Activated CD4-positive, alpha-beta T cell treated with anti-CD3 and anti-CD28 coated beads for 24 hours (primary cell): ENCODE measurements around the gene SLC7A9.

Experiments
- DNase-seq, 2 donors: peaks; one replicate each; pipeline ENCODE4 v3.0.0-alpha.2; 2020; ENCODE audit warnings: low read depth in 2 of 2

Gene SLC7A9

GRCh38 chr19:32869369-32869965, at the start of gene SLC7A9:
Gene SLC7A9 (minus strand): TSS chr19:32869767. CDS start chr19:32868534, 1,233 bp downstream.
- no peak for DNase-seq

DNA sequence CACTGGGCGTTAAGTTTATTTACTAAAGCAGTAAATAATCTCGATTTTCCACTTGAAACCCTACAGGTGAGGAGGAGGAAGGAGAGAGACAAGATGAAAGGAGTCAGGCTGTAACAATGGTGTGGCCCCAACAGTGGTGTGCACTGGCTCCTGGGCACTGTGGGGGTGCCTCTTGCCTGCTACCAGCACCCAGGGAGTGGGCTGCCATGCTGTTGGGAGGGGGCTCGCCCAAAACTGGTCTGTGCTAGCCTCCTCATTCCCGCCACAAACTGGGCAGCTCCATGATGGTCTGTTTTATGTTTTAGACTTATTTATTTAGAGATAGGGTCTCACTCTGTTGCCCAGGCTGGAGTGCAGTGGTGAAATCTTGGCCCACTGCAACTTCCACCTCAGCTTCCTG, 49.8 kb upstream of the SLC7A9 start:
- DNase-seq, result no peak

DNA sequence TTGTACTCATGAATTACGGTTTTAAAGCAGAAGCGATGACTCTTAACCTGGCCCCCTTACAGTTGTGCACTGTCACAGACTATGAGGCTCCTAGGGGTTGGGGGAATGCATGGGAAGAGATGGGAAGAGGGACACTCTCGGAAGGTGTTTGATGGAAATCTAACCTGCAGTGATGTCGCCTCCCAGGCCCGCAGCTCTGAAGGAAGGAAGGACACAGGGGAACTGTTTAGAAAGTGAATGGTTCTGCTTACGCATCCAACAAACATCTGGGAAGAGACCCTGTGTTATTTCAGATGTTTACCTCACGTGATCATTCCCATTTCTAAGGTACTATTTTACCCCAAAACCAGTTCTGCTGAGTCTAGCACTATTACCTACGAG, 48.0 kb upstream of the SLC7A9 start:
- no peak for DNase-seq

DNA sequence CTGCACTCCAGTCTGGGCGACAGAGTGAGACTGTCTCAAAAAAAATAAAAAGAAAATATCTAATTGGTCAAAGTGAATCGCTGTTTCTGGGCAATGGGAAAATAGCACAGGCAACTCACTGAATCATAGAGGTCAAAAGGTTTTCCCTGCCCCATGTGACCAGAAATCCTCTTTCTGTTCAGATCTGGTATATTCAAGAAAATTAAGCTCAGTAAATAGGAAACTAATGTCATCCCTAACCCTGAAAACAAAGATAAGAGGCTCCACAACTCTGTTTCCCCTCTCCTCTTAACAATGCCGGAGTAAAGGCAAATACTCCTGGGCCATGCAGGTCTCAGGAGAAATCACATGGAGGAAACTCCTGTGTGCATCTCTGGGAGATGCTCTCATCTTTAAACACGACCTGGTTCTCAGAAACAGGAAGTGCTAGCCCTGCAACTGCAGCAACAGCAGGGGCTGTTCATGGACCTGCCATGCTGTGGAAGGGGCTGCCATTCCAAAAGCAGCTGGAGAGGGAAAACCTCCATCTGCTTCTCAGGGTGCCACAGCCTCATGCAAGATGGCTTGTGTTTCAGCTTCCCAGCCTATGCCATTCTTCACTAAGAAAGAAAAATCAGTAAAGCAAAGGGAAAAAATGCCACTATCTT, 47.5 kb upstream of the SLC7A9 start:
- DNase-seq, result no peak

DNA sequence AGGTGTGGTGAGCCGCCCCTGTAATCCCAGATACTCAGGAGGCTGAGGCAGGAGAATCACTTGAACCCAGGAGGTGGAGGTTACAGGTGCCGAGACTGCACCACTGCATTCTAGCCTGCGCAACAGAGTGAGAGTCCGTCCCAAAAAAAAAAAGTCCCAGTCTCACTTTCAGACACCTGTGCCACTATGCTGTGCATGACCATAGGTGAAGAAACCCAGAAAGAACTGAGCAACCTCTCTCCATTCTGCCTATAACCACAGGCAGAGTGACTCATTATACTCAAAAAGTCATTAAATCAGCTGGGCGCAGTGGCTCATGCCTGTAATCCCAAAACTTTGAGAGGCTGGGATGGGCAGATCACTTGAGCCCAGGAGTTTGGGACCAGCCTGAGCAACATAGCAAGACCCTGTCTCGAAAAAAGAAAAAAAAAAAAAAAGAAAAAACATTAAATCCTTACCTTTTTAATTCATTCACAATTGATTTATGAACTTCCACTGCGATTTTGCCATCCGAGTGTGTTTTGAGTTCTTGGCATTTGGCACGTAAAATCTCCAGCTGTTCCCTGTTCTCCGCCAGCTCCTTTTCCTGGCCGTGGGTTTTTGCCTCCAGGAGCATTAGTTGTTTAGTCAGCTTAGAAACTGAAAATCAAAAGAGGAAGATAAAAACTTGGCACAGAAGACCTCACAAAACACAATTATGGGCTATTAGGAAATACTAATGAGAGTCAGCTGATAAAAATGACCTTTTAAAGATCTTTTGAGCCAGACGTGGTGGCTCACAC, 45.5 kb upstream of the SLC7A9 start:
- DNase-seq, result no peak

GRCh38 chr19:32911467-32911866, 41.9 kb upstream of the SLC7A9 start:
- DNase-seq, result no peak

DNA sequence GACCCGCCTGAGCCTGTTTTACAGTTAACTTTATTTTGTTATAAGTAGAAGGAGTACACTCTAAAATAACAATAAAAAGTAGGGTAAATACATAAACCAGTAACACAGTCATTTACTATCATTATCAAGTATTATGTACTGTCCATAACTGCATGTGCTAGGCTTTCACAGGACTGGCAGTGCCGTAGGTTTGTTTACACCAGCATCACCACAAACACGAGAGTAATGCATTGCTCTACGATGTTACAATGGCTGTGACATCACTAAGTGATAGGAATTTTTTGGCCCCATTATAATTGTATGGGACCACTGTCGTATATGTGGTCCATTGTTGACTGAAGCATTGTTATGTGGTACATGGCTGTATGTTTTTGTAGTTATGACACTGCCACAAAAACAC, 41.3 kb upstream of the SLC7A9 start:
- no peak for DNase-seq

- DNase-seq, result no peak
Measured at GRCh38 chr19:32910094-32910493, 40.5 kb upstream of the SLC7A9 start.

GRCh38 chr19:32909257-32909656, 39.7 kb upstream of the SLC7A9 start:
- DNase-seq, result no peak

- DNase-seq, result no peak
Measured at GRCh38 chr19:32908641-32909190, 39.1 kb upstream of the SLC7A9 start.

GRCh38 chr19:32902448-32902847, 32.9 kb upstream of the SLC7A9 start:
- no peak for DNase-seq

DNA sequence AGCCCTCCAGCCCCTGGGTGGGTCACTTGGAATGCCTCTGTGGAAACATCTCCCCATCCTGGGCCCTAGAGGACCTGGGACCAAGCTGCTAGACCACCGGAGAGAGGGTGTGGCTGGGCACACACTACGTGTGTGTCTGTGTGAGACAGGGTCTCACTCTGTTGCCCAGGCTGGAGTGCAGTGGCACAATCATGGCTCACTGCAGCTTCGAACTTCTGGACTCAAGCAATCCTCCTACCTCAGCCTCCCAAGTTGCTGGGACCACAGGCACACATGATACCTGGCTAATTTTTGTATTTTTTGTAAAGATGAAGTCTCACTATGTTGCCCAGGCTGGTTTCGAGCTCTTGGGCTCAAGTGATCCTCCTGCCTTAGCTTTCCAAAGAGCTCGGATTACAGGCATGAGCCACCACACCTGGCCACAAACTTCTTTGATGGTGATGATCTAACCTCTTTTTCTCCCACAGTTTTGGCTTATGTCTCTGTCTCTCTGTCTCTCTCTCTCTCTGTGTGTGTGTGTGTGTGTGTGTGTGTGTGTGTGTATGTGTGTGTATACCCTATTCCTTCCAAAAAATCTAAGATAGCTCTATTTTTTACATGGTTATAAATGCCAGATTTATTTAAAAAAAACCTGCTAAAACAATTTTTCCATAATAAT, 32.1 kb upstream of the SLC7A9 start:
- DNase-seq, result no peak

DNA sequence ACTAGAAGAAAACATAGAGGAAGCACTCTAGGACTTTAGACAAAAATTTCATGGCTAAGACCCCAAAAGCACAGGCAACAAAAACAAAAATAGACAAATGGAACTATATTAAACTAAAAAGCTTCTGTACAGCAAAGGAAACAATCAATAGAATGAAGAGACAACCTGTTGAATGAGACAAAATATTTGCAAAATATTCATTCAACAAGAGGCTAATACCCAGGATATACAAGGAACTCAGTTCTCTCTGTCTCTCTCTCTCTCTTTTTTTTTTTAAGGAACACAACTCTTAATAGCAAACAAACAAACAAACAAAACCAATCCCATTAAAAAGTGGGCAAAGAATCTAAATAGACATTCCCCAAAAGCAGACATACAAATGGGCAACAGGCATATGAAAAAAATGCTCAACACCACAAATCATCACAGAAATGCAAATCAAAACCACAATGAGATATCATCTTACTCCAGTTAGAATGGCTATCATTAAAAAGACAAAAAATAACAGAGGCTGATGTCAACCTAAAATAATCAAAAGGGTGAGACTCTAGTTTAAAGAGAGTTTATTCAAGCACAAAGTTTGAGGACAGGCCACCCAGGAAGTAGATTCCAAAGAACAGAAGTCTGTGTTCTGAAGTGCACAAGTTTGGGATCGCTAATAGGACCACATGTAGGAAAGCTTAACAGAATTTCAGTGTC, 27.1 kb upstream of the SLC7A9 start:
- no peak for DNase-seq

DNA sequence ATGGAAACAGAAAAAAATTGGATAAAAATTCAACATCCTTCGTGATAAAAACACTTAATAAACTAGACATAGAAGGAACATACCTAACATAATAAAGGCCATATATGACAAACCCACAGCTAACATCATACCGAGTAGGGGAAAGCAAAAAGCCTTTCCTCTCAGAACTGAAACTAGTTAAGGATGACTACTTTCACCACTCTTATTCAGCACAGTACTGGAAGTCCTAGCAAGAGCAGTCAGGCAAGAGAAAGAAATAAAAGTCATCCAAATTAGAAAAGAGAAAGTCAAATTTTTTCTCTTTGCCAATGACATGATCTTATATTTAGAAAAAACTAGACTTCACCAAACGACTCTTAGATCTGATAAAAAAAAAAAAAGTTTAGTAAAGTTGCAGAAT, 25.8 kb upstream of the SLC7A9 start:
- DNase-seq, result no peak

- no peak for DNase-seq
Measured at GRCh38 chr19:32891609-32892008, 22.0 kb upstream of the SLC7A9 start.

GRCh38 chr19:32890841-32891240, 21.3 kb upstream of the SLC7A9 start:
- no peak for DNase-seq

GRCh38 chr19:32890326-32890725, 20.8 kb upstream of the SLC7A9 start:
- no peak for DNase-seq

DNA sequence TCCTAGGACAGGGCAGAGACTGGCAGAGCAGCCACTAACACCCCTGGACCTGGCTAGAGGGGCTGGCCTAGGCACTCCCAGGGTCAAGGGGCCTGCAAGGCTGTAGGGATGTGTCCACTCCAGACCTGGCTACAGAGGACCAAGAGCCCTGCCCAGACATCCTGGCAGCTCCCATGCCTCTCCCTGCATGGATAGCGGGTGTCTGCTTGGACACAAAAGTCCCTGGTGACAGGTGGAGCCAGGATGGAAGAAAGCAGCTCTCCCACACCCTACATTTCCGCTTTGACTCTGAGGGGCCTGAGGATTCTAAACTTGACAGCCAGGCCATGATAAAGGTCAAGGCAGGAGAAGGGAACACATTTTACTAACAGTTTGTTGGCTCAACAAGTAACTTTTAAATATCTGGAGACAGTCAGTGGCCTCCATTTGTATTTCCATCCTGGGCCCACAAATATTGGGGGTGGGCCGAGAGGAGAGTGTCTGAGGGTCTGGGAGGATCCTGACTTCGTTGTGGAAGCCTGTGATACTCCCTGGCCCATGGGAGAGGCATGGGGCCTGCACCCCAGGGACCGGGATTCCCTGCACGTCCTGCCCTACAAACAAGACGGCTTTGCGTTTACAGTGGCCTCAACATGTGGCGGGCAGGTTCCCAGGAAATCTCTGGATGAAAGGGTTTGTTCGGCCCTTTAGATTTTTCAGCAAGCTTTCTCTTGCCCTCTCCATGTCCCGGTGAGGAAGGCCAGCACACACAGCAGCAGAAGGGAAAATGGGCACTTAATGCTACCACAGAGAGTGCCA, 19.8 kb upstream of the SLC7A9 start:
- no peak for DNase-seq

- no peak for DNase-seq
Measured at GRCh38 chr19:32887572-32888215, 18.1 kb upstream of the SLC7A9 start.

GRCh38 chr19:32886241-32886640, 16.7 kb upstream of the SLC7A9 start:
- DNase-seq, result no peak
